A549 (cell line): ENCODE measurements around the gene AFAP1L2. TPM values are rescaled to one million over a fixed set of nuclear protein-coding genes. Genes with fewer than 3 reads are reported as not detected.

ENCODE experiments used
- ATAC-seq, 2 experiments: fragments of 200-7000 bp in 1 of 2; fragments of >200 bp in 1 of 2; cut with Nextera tagmentation in 1 of 2; cut with Tn5 transposase in 1 of 2; 3 replicates each; pipeline versions ENCODE4 v1.8.0 to v1.9.1; 2018 to 2020; ENCODE audit warnings: mild to moderate bottlenecking in 1 of 2, moderate library complexity in 1 of 2
- CTCF ChIA-PET: fragments of 300-600 bp; sonication (Branson Sonifier 250); formaldehyde crosslinking; extraction: SDS; loops from one replicate; lab custom pipeline; 2021; ENCODE audit warnings: antibody characterized with exemption, inconsistent platforms; lab: Yijun Ruan, JAX
- POLR2A ChIA-PET: fragments of 350-600 bp; formaldehyde crosslinking; extraction: SDS; loops from one replicate; lab custom pipeline; 2021; ENCODE audit warnings: antibody characterized with exemption, inconsistent platforms; lab: Yijun Ruan, JAX
- DNase-seq, 2 experiments: peaks; one replicate each; pipeline versions ENCODE4 v3.0.0 to v3.0.0-alpha.2; 2011 to 2016; ENCODE audit warnings: low read depth in 1 of 2, low spot score in 1 of 2
- FAIRE-seq: peaks from 2 replicates; lab custom pipeline; 2011; peaks lifted over from hg19 to GRCh38; lab: Jason Lieb, UNC
- H3K27ac ChIP-seq, 2 experiments: fragments of >200 bp; sonication (Bioruptor Twin); formaldehyde crosslinking; 3 replicates each; pipeline ENCODE4 v1.5.1; 2016 to 2017
- H3K4me1 ChIP-seq: fragments of >200 bp; sonication (Bioruptor Twin); formaldehyde crosslinking; 3 replicates; pipeline ENCODE4 v1.6.1; 2016
- H3K4me2 ChIP-seq: fragments of >200 bp; sonication (Bioruptor Twin); formaldehyde crosslinking; 3 replicates; pipeline ENCODE4 v1.6.1; 2016
- H3K4me3 ChIP-seq: fragments of >200 bp; sonication (Bioruptor Twin); formaldehyde crosslinking; 3 replicates; pipeline ENCODE4 v1.5.1; 2016
- H3K9me3 ChIP-seq: fragments of >200 bp; sonication (Bioruptor Twin); formaldehyde crosslinking; 3 replicates; pipeline ENCODE4 v1.6.1; 2016
- BHLHE40 ChIP-seq: IDR thresholded peaks from 2 replicates; pipeline ENCODE4 v1.6.1; 2012; ENCODE audit warnings: low read depth, low read length, inconsistent platforms
- CBX2 ChIP-seq: fragments of 200-600 bp; sonication (generic); IDR thresholded peaks from 2 replicates; pipeline ENCODE4 v1.6.1; 2016; ENCODE audit warnings: low read depth, mild to moderate bottlenecking, borderline replicate concordance
- CBX8 ChIP-seq: fragments of 200-600 bp; sonication (generic); IDR thresholded peaks from 2 replicates; pipeline ENCODE4 v1.6.1; 2016
- CEBPB ChIP-seq, 2 experiments: fragments of >200 bp in 1 of 2; sonication (Bioruptor Twin) in 1 of 2; formaldehyde crosslinking in 1 of 2; IDR thresholded peaks; 2 replicates each; pipeline ENCODE4 v1.6.1; 2012 to 2016
- CTCF ChIP-seq: fragments of >200 bp; sonication (Bioruptor Twin); formaldehyde crosslinking; IDR thresholded peaks from 3 replicates; pipeline ENCODE4 v1.5.1; 2016
- EP300 ChIP-seq, 2 experiments: fragments of >200 bp; sonication (Bioruptor Twin); formaldehyde crosslinking; IDR thresholded peaks; 2 replicates in 1 of 2; 3 replicates in 1 of 2; pipeline ENCODE4 v1.6.1; 2016 to 2017
- FOXS1 ChIP-seq: fragments of 250-450 bp; sonication (Bioruptor Pico); IDR thresholded peaks from 2 replicates; pipeline ENCODE4 v1.5.0; 2020; ENCODE audit warnings: mild to moderate bottlenecking, moderate library complexity
- HOXA7 ChIP-seq: fragments of 250-450 bp; sonication (Bioruptor Pico); IDR thresholded peaks from 2 replicates; pipeline ENCODE4 v1.5.0; 2020; ENCODE audit warnings: mild to moderate bottlenecking, moderate library complexity
- JUNB ChIP-seq: fragments of >200 bp; sonication (Bioruptor Twin); formaldehyde crosslinking; IDR thresholded peaks from 2 replicates; pipeline ENCODE4 v1.6.1; 2016
- MAFK ChIP-seq: fragments of 450-650 bp; IDR thresholded peaks from 2 replicates; pipeline ENCODE4 v1.6.1; 2014; ENCODE audit not compliant: partially characterized antibody
- MAX ChIP-seq: IDR thresholded peaks from 2 replicates; pipeline ENCODE4 v1.6.1; 2012
- RAD21 ChIP-seq, 2 experiments: fragments of >200 bp in 1 of 2; sonication (Bioruptor Twin) in 1 of 2; formaldehyde crosslinking in 1 of 2; IDR thresholded peaks in 1 of 2; conservative IDR thresholded peaks in 1 of 2; 2 replicates in 1 of 2; 3 replicates in 1 of 2; pipeline ENCODE4 v1.6.1; 2012 to 2018; ENCODE audit warnings: inconsistent platforms in 1 of 2
- REST ChIP-seq: fragments of 200-600 bp; sonication (generic); IDR thresholded peaks from 2 replicates; pipeline ENCODE4 v1.6.1; 2016; ENCODE audit warnings: antibody characterized with exemption, mild to moderate bottlenecking, moderate library complexity
- SMC3 ChIP-seq: fragments of >200 bp; sonication (Bioruptor Twin); formaldehyde crosslinking; IDR thresholded peaks from 3 replicates; pipeline ENCODE4 v1.6.1; 2018; ENCODE audit warnings: inconsistent platforms
- TFCP2L1 ChIP-seq: fragments of 250-450 bp; sonication (Bioruptor Pico); IDR thresholded peaks from 2 replicates; pipeline ENCODE4 v1.5.0; 2021; ENCODE audit warnings: mild to moderate bottlenecking
- USF2 ChIP-seq: fragments of 450-650 bp; IDR thresholded peaks from 2 replicates; pipeline ENCODE4 v1.6.1; 2014; ENCODE audit warnings: antibody characterized with exemption
- ZSCAN20 ChIP-seq: fragments of 250-450 bp; sonication (Bioruptor Pico); IDR thresholded peaks from 2 replicates; pipeline ENCODE4 v1.8.0; 2022; ENCODE audit warnings: mild to moderate bottlenecking, moderate library complexity
- WGBS: methylation state at CpG from one replicate; pipeline ENCODE4 v1.1.6; 2017; ENCODE audit errors: missing lambda C conversion rate; 5-methylcytosine and 5-hydroxymethylcytosine counted together
- polyA plus RNA-seq, 4 experiments: library from polyadenylated mRNA; depleted of rRNA in 3 of 4; stranded (reverse); fragments of >200 nt; fragmentation: RNase III in 1 of 4; extraction: RNeasy Plus Mini Kit Qiagen cat#74134 plus additional on column Dnase treatment in 1 of 4; gene quantifications; 2 replicates in 3 of 4; 3 replicates in 1 of 4; pipeline ENCODE4 v1.2.3, GENCODE V29; 2011 to 2017

Gene AFAP1L2
- polyA plus RNA-seq, 2 of the 4 experiments (the other 2 are of a cell fraction): 19.6 to 27.3 TPM

GRCh38 chr10:114408112-114408967 is 4.0 kb upstream of the AFAP1L2 start:
- 81% methylated on average over 12 of the region's 12 CpGs for WGBS
- Histone ChIP-seq H3K4me1 (peaks cover 33% of the 10 kb centered on the region), H3K9me3 (no peaks in the 10 kb centered on the region), H3K4me3 (no peak overlapping the region), H3K4me2 (no peak overlapping the region), H3K27ac (peak overlapping the region in 1 of 2 experiments; percentile 11; a peak in 1 of 6 replicates)
- DNase-seq (no peak), FAIRE-seq (no peak), ATAC-seq (no peak)
- ChIA-PET CTCF (interaction anchor here (0.8 to 1.7 kb wide), 7 partner anchors 21 to 104 kb away, joined by 3 to 15 read pairs (median 5); no protein-coding TSS in a partner anchor), POLR2A (no interaction called here)
- TF ChIP-seq CEBPB (IDR thresholded peaks at IDR 0.05) (no peak), USF2 (no peak), CBX2 (no peak), ZSCAN20 (CRISPR knock-in tag) (no peak), MAX (no peak), CTCF (no peak), RAD21 (conservative IDR thresholded peaks at IDR 0.05 in 1 of 2, IDR thresholded peaks at IDR 0.05 in 1 of 2) (no peak), EP300 (IDR thresholded peaks at IDR 0.05) (no peak), MAFK (no peak)

GRCh38 chr10:114406455-114406854 is 2.2 kb upstream of the AFAP1L2 start:
- no peak overlapping the region for H3K27ac ChIP-seq
- H3K4me1 ChIP-seq: peaks cover 37% of the 10 kb centered on the region
- no peak overlapping the region for H3K4me2 ChIP-seq
- TF ChIP-seq FOXS1 (no peak), CBX8 (no peak), TFCP2L1 (CRISPR knock-in tag) (no peak), ZSCAN20 (CRISPR knock-in tag) (no peak), HOXA7 (CRISPR knock-in tag) (no peak), SMC3 (no peak), BHLHE40 (no peak), CEBPB (IDR thresholded peaks at IDR 0.05) (no peak), RAD21 (conservative IDR thresholded peaks at IDR 0.05 in 1 of 2, IDR thresholded peaks at IDR 0.05 in 1 of 2) (no peak), JUNB (no peak), REST (no peak)
- FAIRE-seq (no peak), ATAC-seq (no peak), DNase-seq (no peak)
- ChIA-PET CTCF (interaction anchor here (0.5 to 4.4 kb wide), 3 partner anchors 30 to 102 kb away, joined by 3 to 76 read pairs (median 5); no protein-coding TSS in a partner anchor), POLR2A (no interaction called here)
- WGBS: 75% methylated on average over 1 of the region's 1 CpG
- H3K9me3 ChIP-seq: no peaks in the 10 kb centered on the region
- no peak overlapping the region for H3K4me3 ChIP-seq
